ENCODE measurements around the gene REEP1.

GRCh38 chr2:86382698-86383097 is 45.3 kb upstream of the REEP1 start:
- TF ChIP-seq CTCF (IDR thresholded peaks at IDR 0.05) (no peak), POLR2AphosphoS5 (IDR thresholded peaks at IDR 0.05) (no peak), POLR2A (IDR thresholded peaks at IDR 0.05) (no peak)
